T-helper 22 cell (primary cell): ENCODE results near the gene ZNF366.

Experiments
- DNase-seq: peaks from one replicate; pipeline ENCODE4 v3.0.0-alpha.2; 2020; ENCODE audit warnings: low read depth

Gene ZNF366

DNA sequence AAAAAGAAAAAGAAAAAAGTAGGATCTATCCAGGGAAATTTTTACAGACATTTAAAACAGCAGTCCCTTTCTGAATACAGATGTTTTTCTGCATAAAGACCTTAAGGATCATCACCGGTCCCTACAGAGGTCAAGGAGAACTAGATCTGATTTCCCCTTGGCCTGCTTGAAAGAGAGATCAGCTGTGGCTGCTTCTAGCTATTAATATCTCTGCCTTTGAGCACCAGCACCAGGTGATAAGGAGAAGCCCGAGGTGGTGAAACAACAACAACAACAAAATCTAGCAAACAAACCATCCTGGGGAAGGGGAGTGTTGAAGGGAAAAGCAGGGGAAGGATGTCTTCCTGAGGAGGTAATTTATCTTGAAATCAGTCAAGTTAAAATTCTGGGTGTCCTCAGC is 42.1 kb downstream of the ZNF366 start:
- no peak for DNase-seq

- DNase-seq, result no peak
Observed at GRCh38 chr5:72464071-72464470, 43.1 kb downstream of the ZNF366 start.

DNA sequence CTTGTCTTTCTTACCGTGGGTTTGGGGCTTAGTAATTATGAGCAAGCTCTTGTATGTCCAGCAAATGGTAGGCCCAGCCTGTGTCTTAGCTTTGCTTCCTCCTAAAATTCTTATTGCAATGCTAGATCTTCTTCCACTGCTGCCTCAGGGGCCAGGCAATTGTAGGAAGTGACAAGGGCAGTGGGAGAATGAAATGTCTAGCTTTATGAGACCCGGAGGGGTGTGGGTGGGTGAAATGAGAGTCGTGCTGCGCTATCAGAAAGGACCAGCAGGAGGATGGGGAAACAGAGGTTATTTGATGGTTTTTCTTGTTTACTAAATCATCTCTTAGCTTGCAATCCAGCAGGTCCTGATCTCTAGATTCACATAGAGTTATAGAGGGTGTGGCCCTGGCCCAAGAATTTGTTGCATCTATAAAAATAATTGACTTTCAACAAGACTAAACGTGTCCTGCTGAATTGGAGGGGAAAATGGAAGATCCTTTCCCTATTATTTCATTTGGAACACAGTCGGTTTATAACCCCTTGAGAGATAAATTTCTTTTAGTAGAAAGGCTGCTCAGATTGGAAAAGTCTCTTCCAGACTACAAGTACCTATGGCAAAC is 43.7 kb downstream of the ZNF366 start:
- DNase-seq, result no peak

GRCh38 chr5:72460413-72460812 is 46.8 kb downstream of the ZNF366 start:
- no peak for DNase-seq

- DNase-seq, result no peak
Observed at GRCh38 chr5:72459913-72460312, 47.3 kb downstream of the ZNF366 start.

DNA sequence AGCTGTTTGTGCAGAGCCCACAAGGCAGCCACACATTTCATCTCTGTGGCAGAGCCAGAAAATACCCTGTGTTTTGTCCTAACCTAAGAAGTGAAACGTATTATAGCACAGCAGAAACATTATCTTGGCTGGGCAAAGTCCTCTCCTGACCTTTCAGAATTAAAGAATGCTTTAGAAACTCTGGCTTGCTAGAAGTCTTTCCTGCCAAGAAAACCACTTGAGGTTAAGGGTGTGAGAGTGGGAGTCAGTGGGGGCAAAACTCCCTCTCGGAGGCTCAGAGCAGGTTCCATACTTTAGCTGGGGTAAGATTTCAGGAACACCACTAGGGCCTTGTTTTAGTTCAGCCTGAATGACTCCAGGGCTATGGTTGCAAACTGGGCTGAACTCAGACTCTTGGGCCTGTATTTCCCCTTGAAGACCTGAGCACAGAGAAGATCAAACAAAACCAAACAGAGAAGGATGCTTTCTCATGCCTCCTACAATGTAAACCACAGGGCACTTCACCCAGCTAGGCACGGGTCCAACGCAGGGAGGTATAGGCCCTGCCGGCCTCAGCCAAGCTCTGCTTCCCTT is 48.0 kb downstream of the ZNF366 start:
- no peak for DNase-seq

- DNase-seq, result no peak
Observed at GRCh38 chr5:72458407-72458806, 48.8 kb downstream of the ZNF366 start.

DNA sequence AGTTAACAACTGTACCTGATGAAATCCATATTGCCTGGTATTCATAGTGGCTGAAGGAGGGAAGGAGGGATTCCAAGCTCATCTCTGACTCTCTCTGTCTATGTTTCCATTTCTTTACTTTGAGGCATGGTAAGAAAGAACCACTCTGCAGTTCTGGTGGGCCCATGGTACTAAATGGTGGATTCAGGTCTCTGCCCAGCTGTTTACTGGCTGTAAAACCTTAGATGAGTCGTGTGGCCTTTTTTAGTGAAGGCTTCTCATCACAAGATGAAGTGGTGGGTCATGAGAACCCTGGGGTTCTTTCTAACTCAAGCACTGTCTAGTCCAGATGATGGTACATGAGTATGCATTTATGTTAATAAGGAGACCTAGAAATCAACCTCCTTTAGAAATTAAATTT is 49.7 kb downstream of the ZNF366 start:
- no peak for DNase-seq

DNA sequence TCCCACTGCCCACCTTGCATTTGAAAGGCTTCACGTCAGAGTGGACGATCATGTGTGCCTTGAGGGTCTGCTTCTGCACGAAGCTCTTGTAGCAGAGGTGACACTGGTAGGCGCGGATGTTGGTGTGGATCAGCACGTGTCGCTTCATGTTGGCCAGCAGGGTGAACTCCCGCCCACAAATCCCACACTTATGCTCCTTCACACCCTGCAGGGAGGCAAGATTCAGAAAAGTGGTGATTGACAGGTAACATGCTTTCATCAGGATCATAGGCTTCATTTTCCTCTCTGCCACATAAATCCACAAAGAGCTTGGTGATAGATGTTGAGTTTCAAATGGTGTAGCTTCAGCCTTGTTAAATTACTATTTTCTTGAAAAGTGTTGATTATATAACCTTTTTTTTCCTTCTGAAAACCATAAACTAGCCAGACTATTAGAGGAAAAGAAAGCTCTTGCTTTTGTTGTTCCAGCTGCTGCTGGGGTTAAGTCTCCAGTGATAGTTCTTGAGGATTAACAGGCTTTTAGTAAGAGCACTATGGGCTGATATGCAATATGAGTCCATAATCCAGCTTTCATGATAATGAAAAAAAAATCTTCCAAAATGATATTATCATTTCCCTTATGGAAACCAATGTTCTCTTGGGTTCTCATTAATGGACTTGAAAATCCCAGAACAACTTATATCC is 50.7 kb downstream of the ZNF366 start:
- no peak for DNase-seq

DNA sequence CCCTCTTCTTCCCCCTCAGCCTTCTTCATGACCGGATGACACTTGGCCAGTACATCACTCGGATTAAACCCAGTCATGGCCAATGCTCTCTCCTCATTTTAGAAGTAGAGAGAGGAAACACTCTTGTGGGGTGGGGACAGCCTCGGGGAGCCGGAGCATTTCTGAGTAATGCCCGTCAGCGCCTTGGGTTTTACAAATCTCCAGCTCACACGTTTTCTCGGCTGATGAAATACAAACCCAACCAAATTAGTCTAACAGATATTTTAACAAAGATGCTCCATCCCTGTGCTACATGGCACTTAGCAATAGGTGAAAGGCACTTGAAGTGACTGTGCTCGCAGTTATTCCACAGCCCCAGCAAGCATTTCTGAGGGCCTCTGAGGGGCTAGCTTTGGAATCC is 51.7 kb downstream of the ZNF366 start:
- no peak for DNase-seq

- no peak for DNase-seq
Observed at GRCh38 chr5:72454996-72455395, 52.2 kb downstream of the ZNF366 start.

GRCh38 chr5:72453246-72453775 is 53.9 kb downstream of the ZNF366 start:
- DNase-seq, result no peak

GRCh38 chr5:72452515-72453245 is 54.5 kb downstream of the ZNF366 start:
- DNase-seq, result no peak

GRCh38 chr5:72451741-72452505 is 55.3 kb downstream of the ZNF366 start:
- DNase-seq, result no peak

DNA sequence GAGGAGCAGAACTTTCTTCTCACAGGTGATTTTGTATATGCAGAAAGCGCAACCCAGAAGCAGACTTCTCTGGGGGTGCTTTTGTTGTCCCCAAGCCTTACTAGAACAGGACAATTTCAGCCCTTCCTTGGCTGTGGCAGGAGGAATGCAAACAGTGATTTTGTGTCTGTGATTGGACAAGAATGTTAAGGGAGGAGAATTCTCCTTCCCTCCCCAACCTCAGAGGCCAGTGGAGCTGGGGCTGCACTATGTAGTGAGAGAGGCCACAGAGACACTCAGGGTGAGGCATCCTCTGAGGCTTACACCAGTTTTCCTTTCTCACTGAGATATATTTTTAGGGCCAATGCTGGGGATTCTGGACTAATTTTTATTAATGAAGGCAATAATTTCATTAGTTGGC is 58.8 kb downstream of the ZNF366 start:
- DNase-seq, result no peak

GRCh38 chr5:72447751-72448150 is 59.5 kb downstream of the ZNF366 start:
- DNase-seq, result no peak

DNA sequence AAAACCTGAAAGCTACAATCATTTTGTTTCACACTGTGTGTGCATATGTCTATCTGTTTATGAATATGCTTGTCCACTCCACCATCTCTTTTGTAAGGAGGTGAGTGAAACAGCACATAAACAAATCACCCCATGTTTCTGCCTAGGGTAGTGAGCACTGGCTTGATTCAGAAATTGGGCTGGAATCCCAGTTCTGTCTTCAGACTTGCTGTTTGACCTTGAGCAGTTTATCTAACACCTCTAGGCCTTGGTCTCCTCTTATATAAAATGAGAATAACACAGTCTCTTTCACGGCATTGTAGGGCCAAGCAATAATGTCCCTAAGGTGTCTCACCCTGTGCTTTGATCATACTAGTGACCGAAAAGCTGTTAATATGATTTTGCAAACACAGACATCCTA is 61.2 kb downstream of the ZNF366 start:
- no peak for DNase-seq

- no peak for DNase-seq
Observed at GRCh38 chr5:72443883-72444282, 63.3 kb downstream of the ZNF366 start.

- no peak for DNase-seq
Observed at GRCh38 chr5:72441862-72442540, 65.2 kb downstream of the ZNF366 start.

DNA sequence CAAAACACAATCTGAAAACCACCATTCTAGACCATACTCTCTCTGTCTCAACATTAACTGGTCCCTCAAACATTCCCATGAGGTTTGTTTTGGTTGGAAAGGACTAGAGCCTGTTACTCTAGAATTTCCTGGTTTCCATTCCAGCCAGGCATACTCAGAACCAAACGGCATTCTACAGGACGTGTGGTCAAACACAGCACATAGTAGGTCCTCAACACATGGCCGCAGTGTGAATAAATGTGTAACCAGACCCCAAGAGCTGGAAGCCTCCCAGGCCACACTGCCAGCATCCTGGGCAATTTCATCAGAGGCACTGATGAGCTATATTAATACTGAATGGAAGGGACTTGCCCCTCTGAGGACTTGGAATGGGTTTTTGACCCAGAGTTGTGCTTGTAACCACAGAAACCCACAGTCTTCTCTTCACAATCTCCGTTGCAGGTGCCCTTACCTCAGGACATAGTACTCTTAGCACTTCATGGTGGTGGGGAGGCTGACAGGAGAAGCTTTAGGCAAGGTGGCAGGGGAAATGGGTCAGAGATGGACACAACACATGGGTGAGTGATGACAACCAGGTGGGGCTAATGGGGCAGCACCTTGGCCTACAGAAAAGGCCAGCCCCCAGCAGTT is 66.0 kb downstream of the ZNF366 start:
- DNase-seq, result no peak

GRCh38 chr5:72440207-72440638 is 67.0 kb downstream of the ZNF366 start:
- DNase-seq, result no peak
